ENCODE results near the gene NUP210L. TPM values are rescaled to one million over a fixed set of nuclear protein-coding genes. Genes with fewer than 3 reads are reported as not detected.
"Not testable (repeated sequence)": the region's sequence is repeated elsewhere in the genome, so short reads cannot be mapped to it uniquely, and the experiment has no call there.

NUP210L gene
- total and polyA plus RNA-seq, 2 donors from 2014 or later: 0.06 TPM; not detected in 1

- Histone ChIP-seq H3K4me3 (ENCODE audit: low read length in 3 of 3) (no peak overlapping the region), H3K27ac (ENCODE audit: low read depth in 2 of 2, low read length in 2 of 2) (no peak overlapping the region), H3K9ac (ENCODE audit: low read length in 3 of 3) (no peak overlapping the region), H3K36me3 (ENCODE audit: control insufficient read depth in 2 of 3, insufficient read depth in 3 of 3, low read length in 3 of 3) (no peaks in the 10 kb centered on the region), H3K27me3 (ENCODE audit: control insufficient read depth, insufficient read depth, low read length) (no peaks in the 10 kb centered on the region), H3K4me1 (ENCODE audit: control insufficient read depth in 2 of 3, insufficient read depth in 2 of 3, low read depth in 1 of 3, low read length in 3 of 3) (no peaks in the 10 kb centered on the region), H3K9me3 (ENCODE audit: control insufficient read depth in 2 of 3, insufficient read depth in 1 of 3, low read length in 3 of 3) (no peaks in the 10 kb centered on the region)
- intact Hi-C loops (cut with DNase I): no loop called here
- no peak for TF ChIP-seq CTCF (IDR thresholded peaks at IDR 0.05; ENCODE audit: borderline replicate concordance, extremely low read depth, insufficient read depth)
- FAIRE-seq (no peak), DNase-seq (no peak)
Observed at GRCh38 chr1:154133256-154133655, 21.6 kb downstream of the NUP210L start.

GRCh38 chr1:154129391-154129970 is 25.4 kb downstream of the NUP210L start:
- H3K27me3 ChIP-seq (ENCODE audit: control insufficient read depth, insufficient read depth, low read length): no peaks in the 10 kb centered on the region
- no peaks in the 10 kb centered on the region for H3K9me3 ChIP-seq (ENCODE audit: control insufficient read depth in 2 of 3, insufficient read depth in 1 of 3, low read length in 3 of 3)
- TF ChIP-seq CTCF (IDR thresholded peaks at IDR 0.05; ENCODE audit: borderline replicate concordance, extremely low read depth, insufficient read depth): no peak
- no peak for FAIRE-seq
- no peaks in the 10 kb centered on the region for H3K36me3 ChIP-seq (ENCODE audit: control insufficient read depth in 2 of 3, insufficient read depth in 3 of 3, low read length in 3 of 3)
- intact Hi-C loops (cut with DNase I): no loop called here
- no peak overlapping the region for H3K4me3 ChIP-seq (ENCODE audit: low read length in 3 of 3)
- H3K4me1 ChIP-seq (ENCODE audit: control insufficient read depth in 2 of 3, insufficient read depth in 2 of 3, low read depth in 1 of 3, low read length in 3 of 3): no peaks in the 10 kb centered on the region
- no peak for DNase-seq
- H3K27ac ChIP-seq (ENCODE audit: low read depth in 2 of 2, low read length in 2 of 2): no peak overlapping the region
- H3K9ac ChIP-seq (ENCODE audit: low read length in 3 of 3): no peak overlapping the region

GRCh38 chr1:154123205-154123604 is 31.7 kb downstream of the NUP210L start:
- intact Hi-C loops (cut with DNase I); DNase-seq; H3K9me3 ChIP-seq (ENCODE audit: control insufficient read depth in 2 of 3, insufficient read depth in 1 of 3, low read length in 3 of 3); H3K4me3 ChIP-seq (ENCODE audit: low read length in 3 of 3); H3K27ac ChIP-seq (ENCODE audit: low read depth in 2 of 2, low read length in 2 of 2); FAIRE-seq; H3K4me1 ChIP-seq (ENCODE audit: control insufficient read depth in 2 of 3, insufficient read depth in 2 of 3, low read depth in 1 of 3, low read length in 3 of 3); H3K27me3 ChIP-seq (ENCODE audit: control insufficient read depth, insufficient read depth, low read length); H3K9ac ChIP-seq (ENCODE audit: low read length in 3 of 3); H3K36me3 ChIP-seq (ENCODE audit: control insufficient read depth in 2 of 3, insufficient read depth in 3 of 3, low read length in 3 of 3): not testable (repeated sequence)

- Histone ChIP-seq H3K9me3 (ENCODE audit: control insufficient read depth in 2 of 3, insufficient read depth in 1 of 3, low read length in 3 of 3) (no peaks in the 10 kb centered on the region), H3K9ac (ENCODE audit: low read length in 3 of 3) (no peak overlapping the region), H3K4me3 (ENCODE audit: low read length in 3 of 3) (no peak overlapping the region), H3K36me3 (ENCODE audit: control insufficient read depth in 2 of 3, insufficient read depth in 3 of 3, low read length in 3 of 3) (no peaks in the 10 kb centered on the region), H3K27ac (ENCODE audit: low read depth in 2 of 2, low read length in 2 of 2) (no peak overlapping the region), H3K27me3 (ENCODE audit: control insufficient read depth, insufficient read depth, low read length) (no peaks in the 10 kb centered on the region), H3K4me1 (ENCODE audit: control insufficient read depth in 2 of 3, insufficient read depth in 2 of 3, low read depth in 1 of 3, low read length in 3 of 3) (no peaks in the 10 kb centered on the region)
- no peak for TF ChIP-seq CTCF (IDR thresholded peaks at IDR 0.05; ENCODE audit: borderline replicate concordance, extremely low read depth, insufficient read depth)
- no peak for FAIRE-seq
- DNase-seq: no peak
- intact Hi-C loops (cut with DNase I): no loop called here
Observed at GRCh38 chr1:154117642-154118041, 37.2 kb downstream of the NUP210L start.
